Activated T-helper 2 cell treated with anti-CD3 and anti-CD28 coated beads, Interferon-gamma antibody, Interleukin-2, Interleukin-4, amounts not matched to agents 10 μg/mL and 5 μg/mL and 100 μg/mL, durations not matched to agents 14 hours and 24 hours and 36 hours (primary cell): ENCODE data around the gene SERPINH1. TPM values are rescaled to one million over a fixed set of nuclear protein-coding genes. Genes with fewer than 3 reads are reported as not detected.

Source experiments
- DNase-seq: peaks from one replicate; pipeline ENCODE4 v3.0.0; 2021; ENCODE audit warnings: low spot score
- H3K27ac Mint-ChIP-seq: one replicate; pipeline ENCODE4 v1.8.0; 2021; ENCODE audit warnings: mixed read lengths
- H3K27me3 Mint-ChIP-seq: one replicate; pipeline ENCODE4 v1.8.0; 2021; ENCODE audit warnings: low read depth, mixed read lengths
- H3K36me3 Mint-ChIP-seq: one replicate; pipeline ENCODE4 v1.8.0; 2021; ENCODE audit warnings: low read depth, mixed read lengths
- H3K4me1 Mint-ChIP-seq: one replicate; pipeline ENCODE4 v1.8.0; 2021; ENCODE audit warnings: low read depth, mixed read lengths
- H3K4me3 Mint-ChIP-seq: one replicate; pipeline ENCODE4 v1.8.0; 2021; ENCODE audit warnings: low read depth, mild to moderate bottlenecking, moderate library complexity, mixed read lengths
- H3K9me3 Mint-ChIP-seq: one replicate; pipeline ENCODE4 v1.8.0; 2021; ENCODE audit warnings: mixed read lengths
- intact Hi-C: fragments of 100-400 bp; cut with micrococcal nuclease; formaldehyde crosslinking; loops from one replicate; pipeline ENCODE4 v1.15.1; 2023
- total RNA-seq: library from RNA; stranded (reverse); gene quantifications from 2 replicates; pipeline ENCODE4 v1.2.3, GENCODE V29; 2022

The SERPINH1 gene
- total RNA-seq, 1 donor from 2014 or later, result 23.8 TPM

DNA sequence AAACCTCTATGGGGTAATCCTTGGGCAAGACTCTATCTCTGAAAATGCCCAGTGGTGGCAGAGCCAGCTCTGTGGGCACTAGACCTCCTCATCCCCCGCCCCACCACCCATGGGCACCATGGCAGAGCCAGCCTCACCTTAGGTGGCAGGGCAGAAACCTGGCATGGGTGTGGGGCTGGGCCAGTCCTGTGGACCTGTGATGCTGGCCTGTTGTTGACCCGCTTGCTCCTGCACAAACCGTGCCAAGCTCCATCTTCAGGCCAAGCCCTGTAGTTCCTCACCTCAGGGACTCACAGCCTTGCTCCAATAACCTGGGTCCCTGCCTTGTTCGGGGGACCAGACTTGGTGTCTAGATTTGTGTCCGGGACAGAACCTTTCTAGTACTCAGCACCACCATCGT lies 8.9 kb upstream of the SERPINH1 start:
- Mint-ChIP-seq H3K36me3 (no peaks in the 10 kb centered on the region), H3K4me1 (no peaks in the 10 kb centered on the region), H3K9me3 (no peaks in the 10 kb centered on the region), H3K4me3 (no peak overlapping the region), H3K27me3 (peaks cover 4% of the 10 kb centered on the region), H3K27ac (no peak overlapping the region)
- no peak for DNase-seq
- intact Hi-C loops, result no loop called here

- Mint-ChIP-seq H3K27me3 (peaks cover 4% of the 10 kb centered on the region), H3K36me3 (no peaks in the 10 kb centered on the region), H3K27ac (no peak overlapping the region), H3K9me3 (no peaks in the 10 kb centered on the region), H3K4me1 (no peaks in the 10 kb centered on the region), H3K4me3 (no peak overlapping the region)
- DNase-seq, result no peak
- intact Hi-C loops, result no loop called here
These were observed 8.2 kb upstream of the SERPINH1 start for GRCh38 chr11:75553889-75554257.

DNA sequence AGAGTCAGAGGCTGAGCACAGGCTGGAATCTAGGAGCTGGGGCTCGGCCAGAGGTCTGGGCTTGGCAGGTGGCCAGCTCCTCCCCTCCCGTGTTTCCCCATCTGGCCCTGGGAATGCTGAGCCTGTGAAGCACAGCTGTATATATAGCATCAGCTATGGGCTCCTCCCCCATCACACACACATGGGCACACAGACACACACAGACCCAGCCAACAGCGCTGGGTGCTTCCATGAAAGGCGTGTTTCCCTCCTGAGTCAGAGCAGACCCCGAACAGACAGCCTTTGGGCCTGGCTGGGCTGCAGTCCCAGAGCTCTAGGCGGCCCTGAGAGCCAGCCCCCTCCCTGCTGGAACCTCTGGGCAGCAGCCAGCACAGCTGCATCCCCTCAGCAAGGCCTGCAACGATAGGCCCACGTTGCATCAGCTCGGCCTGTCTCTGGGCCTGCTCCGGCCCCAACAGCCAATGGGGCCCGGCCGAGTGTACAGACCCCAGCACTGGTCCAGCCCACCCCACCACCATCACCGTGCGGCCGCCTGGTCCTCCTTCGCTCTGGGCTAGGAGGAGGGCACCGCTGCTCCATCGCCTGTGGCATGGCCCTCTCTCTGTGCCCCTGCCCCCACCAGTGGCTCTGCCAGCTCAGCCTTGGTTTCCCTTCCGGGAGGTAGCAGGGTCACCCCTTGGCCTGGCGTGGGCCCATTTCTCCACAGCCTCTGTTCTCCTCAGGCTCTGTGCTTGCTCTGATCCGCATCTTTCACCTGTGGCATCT lies 7.6 kb upstream of the SERPINH1 start:
- no peak for DNase-seq
- no peak overlapping the region for H3K27ac Mint-ChIP-seq
- intact Hi-C loops, result no loop called here
- H3K9me3 Mint-ChIP-seq, result no peaks in the 10 kb centered on the region
- no peak overlapping the region for H3K4me3 Mint-ChIP-seq
- H3K36me3 Mint-ChIP-seq, result no peaks in the 10 kb centered on the region
- peaks cover 4% of the 10 kb centered on the region for H3K27me3 Mint-ChIP-seq
- no peaks in the 10 kb centered on the region for H3K4me1 Mint-ChIP-seq

- no peak overlapping the region for H3K27ac Mint-ChIP-seq
- DNase-seq, result no peak
- peaks cover 4% of the 10 kb centered on the region for H3K27me3 Mint-ChIP-seq
- no peak overlapping the region for H3K4me3 Mint-ChIP-seq
- no peaks in the 10 kb centered on the region for H3K4me1 Mint-ChIP-seq
- no peaks in the 10 kb centered on the region for H3K9me3 Mint-ChIP-seq
- intact Hi-C loops, result no loop called here
- no peaks in the 10 kb centered on the region for H3K36me3 Mint-ChIP-seq
These were observed 6.8 kb upstream of the SERPINH1 start for GRCh38 chr11:75555079-75555811.

- Mint-ChIP-seq H3K27ac (no peak overlapping the region), H3K9me3 (no peaks in the 10 kb centered on the region), H3K27me3 (peaks cover 4% of the 10 kb centered on the region), H3K36me3 (no peaks in the 10 kb centered on the region), H3K4me1 (peaks cover 2% of the 10 kb centered on the region), H3K4me3 (no peak overlapping the region)
- intact Hi-C loops, result no loop called here
- DNase-seq, result no peak
These were observed 5.8 kb upstream of the SERPINH1 start for GRCh38 chr11:75556275-75556674.

GRCh38 chr11:75557666-75558494 lies 4.2 kb upstream of the SERPINH1 start:
- peaks cover 4% of the 10 kb centered on the region for H3K27me3 Mint-ChIP-seq
- intact Hi-C loops, result no loop called here
- H3K4me3 Mint-ChIP-seq, result no peak overlapping the region
- H3K9me3 Mint-ChIP-seq, result no peaks in the 10 kb centered on the region
- H3K36me3 Mint-ChIP-seq, result no peaks in the 10 kb centered on the region
- no peak overlapping the region for H3K27ac Mint-ChIP-seq
- no peak for DNase-seq
- peaks cover 6% of the 10 kb centered on the region for H3K4me1 Mint-ChIP-seq

DNA sequence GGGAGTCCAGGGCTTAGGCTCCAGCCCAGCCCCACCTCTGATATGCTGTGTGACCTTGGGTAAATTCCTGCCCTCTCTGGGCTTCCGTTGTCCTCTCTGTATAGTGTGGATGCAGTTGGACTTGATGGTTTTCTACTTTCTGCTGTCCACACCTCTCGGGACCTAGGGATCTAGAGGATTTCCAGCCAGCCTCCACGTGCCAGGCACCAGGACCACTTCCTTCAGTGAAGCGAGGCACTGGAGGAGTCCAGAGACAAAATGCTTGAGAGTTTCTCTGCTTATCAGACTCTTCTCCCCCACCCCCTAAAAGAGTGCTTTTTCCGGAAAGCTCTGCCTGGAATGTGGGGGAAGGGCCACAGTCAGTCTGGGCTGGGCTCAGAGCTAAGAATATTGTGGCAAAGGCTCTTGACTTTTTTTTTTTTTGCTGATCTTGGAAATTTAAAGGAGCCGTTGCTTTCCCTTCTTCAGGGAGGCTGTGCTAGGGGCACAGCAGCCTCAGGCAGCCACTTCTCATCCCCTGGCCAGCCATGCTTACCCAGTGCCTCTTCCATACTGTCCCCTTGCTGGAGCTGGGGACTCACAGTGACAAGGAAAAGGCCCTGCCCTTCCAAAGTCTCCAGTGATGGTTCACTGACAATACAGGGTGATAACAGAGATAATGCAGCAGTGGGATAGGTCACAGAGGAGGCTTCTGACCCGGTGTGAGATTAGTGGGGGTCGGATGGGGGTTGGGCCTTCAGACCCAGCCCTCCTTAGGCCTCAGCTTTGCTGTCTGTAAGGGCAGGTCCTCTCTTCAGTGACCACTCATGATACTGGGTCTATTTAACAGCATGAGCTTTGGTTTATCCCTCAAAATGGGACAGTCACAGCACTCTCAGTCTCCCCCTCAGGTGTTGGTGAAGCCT lies 2.9 kb upstream of the SERPINH1 start:
- no peak for DNase-seq
- peaks cover 4% of the 10 kb centered on the region for H3K27me3 Mint-ChIP-seq
- peaks cover 11% of the 10 kb centered on the region for H3K4me1 Mint-ChIP-seq
- H3K4me3 Mint-ChIP-seq, result peak overlapping the region; percentile 26
- intact Hi-C loops, result no loop called here
- H3K9me3 Mint-ChIP-seq, result no peaks in the 10 kb centered on the region
- no peak overlapping the region for H3K27ac Mint-ChIP-seq
- H3K36me3 Mint-ChIP-seq, result no peaks in the 10 kb centered on the region

GRCh38 chr11:75560644-75561043 lies 1.4 kb upstream of the SERPINH1 start:
- intact Hi-C loops, result no loop called here
- Mint-ChIP-seq H3K27me3 (peaks cover 4% of the 10 kb centered on the region), H3K9me3 (no peaks in the 10 kb centered on the region), H3K4me3 (peak overlapping the region; percentile 91), H3K27ac (peak overlapping the region; percentile 42), H3K4me1 (peaks cover 11% of the 10 kb centered on the region), H3K36me3 (no peaks in the 10 kb centered on the region)
- no peak for DNase-seq

DNA sequence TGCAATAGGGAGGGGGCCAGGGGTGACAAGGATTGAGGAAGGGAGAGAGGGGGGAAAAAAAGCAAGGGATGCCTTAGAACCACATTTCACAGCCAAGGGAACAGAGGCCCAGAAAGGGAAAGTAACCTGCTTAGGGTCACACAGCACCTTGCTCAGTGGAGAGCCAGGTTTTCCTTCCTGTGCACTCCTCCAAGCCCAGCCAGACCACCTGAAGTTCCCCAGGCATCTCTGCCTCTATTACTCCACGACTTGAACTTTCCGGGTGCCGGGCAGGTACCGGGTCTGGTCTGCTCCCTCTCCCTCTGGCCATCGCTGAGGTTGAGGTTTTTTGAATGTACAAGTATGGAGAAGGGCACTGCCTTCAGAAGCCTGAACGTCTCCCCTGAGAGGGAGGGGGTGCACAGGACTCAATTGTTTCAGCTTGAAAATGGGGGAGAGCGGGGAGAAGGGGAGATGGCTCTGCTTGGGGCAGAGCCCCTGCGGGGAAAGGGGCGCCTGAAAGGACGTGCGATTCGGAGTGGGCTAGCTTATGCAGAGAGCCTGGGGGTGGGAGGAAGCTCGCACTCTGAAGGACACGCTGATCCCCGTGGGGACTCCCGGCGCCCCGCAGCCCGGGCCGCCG lies 516 bp upstream of the SERPINH1 start:
- H3K27me3 Mint-ChIP-seq, result peaks cover 4% of the 10 kb centered on the region
- peak overlapping the region; percentile 91 for H3K4me3 Mint-ChIP-seq
- intact Hi-C loops, result no loop called here
- H3K27ac Mint-ChIP-seq, result peak overlapping the region; percentile 88
- no peak for DNase-seq
- peaks cover 11% of the 10 kb centered on the region for H3K4me1 Mint-ChIP-seq
- no peaks in the 10 kb centered on the region for H3K36me3 Mint-ChIP-seq
- no peaks in the 10 kb centered on the region for H3K9me3 Mint-ChIP-seq

DNA sequence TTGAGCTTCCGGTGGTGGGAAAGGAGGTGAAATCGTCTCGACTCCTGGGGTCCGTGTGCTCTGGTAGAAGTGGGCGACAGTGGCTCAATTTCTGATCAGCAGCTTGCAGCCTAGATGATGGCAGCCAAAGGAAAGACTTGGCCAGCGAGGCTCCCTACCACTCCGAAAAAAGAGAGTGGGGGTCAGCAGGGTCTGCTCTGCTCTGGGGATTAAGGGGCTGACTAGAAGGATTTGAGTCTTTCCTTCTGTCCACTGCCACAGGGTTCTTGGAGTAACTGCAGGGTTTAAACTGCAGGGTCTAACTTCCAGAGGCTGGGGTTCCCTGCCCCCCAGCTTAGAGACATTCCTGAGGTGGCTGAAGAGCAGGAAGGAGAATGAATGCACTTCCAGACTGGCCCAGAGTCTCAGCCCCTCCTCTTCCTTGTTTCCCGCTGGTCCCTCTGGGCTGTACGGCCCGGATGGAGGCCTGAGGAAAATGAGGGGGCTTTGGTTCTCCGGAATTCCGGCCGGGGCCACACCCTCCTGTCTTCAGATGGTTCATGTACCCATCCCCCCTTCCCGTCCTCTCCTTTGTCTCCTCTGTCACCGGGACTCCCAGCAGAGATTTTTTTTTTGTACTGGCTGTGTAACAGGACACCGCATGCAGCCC lies 907 bp downstream of the SERPINH1 start:
- Mint-ChIP-seq H3K27ac (peak overlapping the region; percentile 88), H3K27me3 (no peaks in the 10 kb centered on the region), H3K9me3 (no peaks in the 10 kb centered on the region), H3K4me1 (peaks cover 11% of the 10 kb centered on the region), H3K4me3 (peak overlapping the region; percentile 91), H3K36me3 (no peaks in the 10 kb centered on the region)
- no peak for DNase-seq
- intact Hi-C loops, result no loop called here

GRCh38 chr11:75563501-75563977 lies 1.5 kb downstream of the SERPINH1 start:
- no peak for DNase-seq
- no peaks in the 10 kb centered on the region for H3K9me3 Mint-ChIP-seq
- peak overlapping the region; percentile 24 for H3K27ac Mint-ChIP-seq
- H3K27me3 Mint-ChIP-seq, result no peaks in the 10 kb centered on the region
- H3K36me3 Mint-ChIP-seq, result peaks cover 3% of the 10 kb centered on the region
- H3K4me1 Mint-ChIP-seq, result peaks cover 11% of the 10 kb centered on the region
- intact Hi-C loops, result no loop called here
- H3K4me3 Mint-ChIP-seq, result peak overlapping the region; percentile 91
